CD14-positive monocyte (primary cell): ENCODE data around the gene RASSF5. TPM values are rescaled to one million over a fixed set of nuclear protein-coding genes. Genes with fewer than 3 reads are reported as not detected.
A peak's percentile ranks its signal among the peaks of the same experiment; 100 is the strongest.

Experiments used
- DNase-seq, 3 donors: peaks; one replicate each; pipeline ENCODE4 v3.0.0-alpha.2; 2011 to 2022
- H2AFZ ChIP-seq: 2 replicates; pipeline ENCODE4 v1.6.0; 2012; ENCODE audit warnings: mild to moderate bottlenecking, low read depth, low read length, inconsistent platforms; ENCODE audit not compliant: insufficient read depth, poor library complexity, severe bottlenecking
- H3K27ac ChIP-seq, 2 donors: 1 replicate in 1 of 2; 2 replicates in 1 of 2; pipeline ENCODE4 v1.5.1; 2012 to 2013; ENCODE audit warnings: low read length in 2 of 2, control low read depth in 1 of 2, inconsistent platforms in 1 of 2, low read depth in 1 of 2, mild to moderate bottlenecking in 1 of 2
- H3K27me3 ChIP-seq, 2 donors: one replicate each; pipeline versions ENCODE4 v1.6.0 to v1.6.1; 2011 to 2013; ENCODE audit warnings: low read length in 2 of 2; ENCODE audit not compliant: control insufficient read depth in 2 of 2, insufficient read depth in 2 of 2
- H3K36me3 ChIP-seq, 2 donors: replicated peaks in 1 of 2; 1 replicate in 1 of 2; 2 replicates in 1 of 2; pipeline versions ENCODE4 v1.5.1 to v1.6.1; 2012 to 2013; ENCODE audit warnings: low read length in 2 of 2, control low read depth in 1 of 2, inconsistent platforms in 1 of 2, mild to moderate bottlenecking in 1 of 2; ENCODE audit not compliant: insufficient read depth in 2 of 2, control insufficient read depth in 1 of 2
- H3K4me1 ChIP-seq, 2 donors: 1 replicate in 1 of 2; 2 replicates in 1 of 2; pipeline versions ENCODE4 v1.5.1 to v1.6.1; 2012 to 2013; ENCODE audit warnings: low read length in 2 of 2, control low read depth in 1 of 2, inconsistent platforms in 1 of 2, mild to moderate bottlenecking in 1 of 2, moderate library complexity in 1 of 2; ENCODE audit not compliant: insufficient read depth in 2 of 2, control insufficient read depth in 1 of 2
- H3K4me2 ChIP-seq: replicated peaks from 2 replicates; pipeline ENCODE3; 2012; ENCODE audit warnings: low read length, moderate library complexity, mild to moderate bottlenecking; ENCODE audit not compliant: poor library complexity, severe bottlenecking; ENCODE audit errors: extremely low read depth
- H3K4me3 ChIP-seq, 3 experiments: fragments of 200-600 bp in 1 of 3; sonication (generic) in 1 of 3; replicated peaks in 1 of 3; 1 replicate in 2 of 3; 2 replicates in 1 of 3; pipeline ENCODE4 v1.5.1; 2011 to 2013; ENCODE audit warnings: low read length in 3 of 3, mild to moderate bottlenecking in 3 of 3, control low read depth in 2 of 3, low read depth in 2 of 3, inconsistent platforms in 1 of 3, moderate library complexity in 1 of 3
- H3K79me2 ChIP-seq: 2 replicates; pipeline ENCODE4 v1.6.0; 2012; ENCODE audit warnings: mild to moderate bottlenecking, control low read depth, inconsistent platforms, low read length, moderate library complexity; ENCODE audit not compliant: insufficient read depth
- H3K9ac ChIP-seq: 2 replicates; pipeline ENCODE4 v1.6.0; 2017; ENCODE audit warnings: low read length, mild to moderate bottlenecking; ENCODE audit not compliant: insufficient read depth, poor library complexity, severe bottlenecking
- H3K9me3 ChIP-seq, 2 donors: replicated peaks in 1 of 2; 1 replicate in 1 of 2; 2 replicates in 1 of 2; pipeline versions ENCODE4 v1.5.1 to v1.6.1; 2012 to 2013; ENCODE audit warnings: low read length in 2 of 2, control low read depth in 1 of 2; ENCODE audit not compliant: control insufficient read depth in 1 of 2, insufficient read depth in 1 of 2
- H4K20me1 ChIP-seq: 2 replicates; pipeline ENCODE4 v1.6.0; 2012; ENCODE audit warnings: mild to moderate bottlenecking, low read length, control low read depth, moderate library complexity; ENCODE audit not compliant: insufficient read depth
- H3K27ac Mint-ChIP-seq, 7 donors: one replicate each; pipeline ENCODE4 v1.8.0; 2020; ENCODE audit warnings: mild to moderate bottlenecking in 7 of 7, mixed read lengths in 7 of 7, moderate library complexity in 6 of 7, inconsistent platforms in 2 of 7
- H3K27me3 Mint-ChIP-seq, 3 donors: one replicate each; pipeline ENCODE4 v1.8.0; 2021 to 2022; ENCODE audit warnings: low read depth in 3 of 3, mild to moderate bottlenecking in 3 of 3, mixed read lengths in 3 of 3, moderate library complexity in 3 of 3, inconsistent platforms in 1 of 3
- H3K36me3 Mint-ChIP-seq, 2 donors: one replicate each; pipeline ENCODE4 v1.8.0; 2020; ENCODE audit warnings: mixed read lengths in 2 of 2, inconsistent platforms in 1 of 2, mild to moderate bottlenecking in 1 of 2
- H3K4me1 Mint-ChIP-seq: one replicate; pipeline ENCODE4 v1.8.0; 2020; ENCODE audit warnings: mild to moderate bottlenecking, mixed read lengths
- H3K4me3 Mint-ChIP-seq, 2 donors: one replicate each; pipeline ENCODE4 v1.8.0; 2020; ENCODE audit warnings: mild to moderate bottlenecking in 2 of 2, mixed read lengths in 2 of 2, moderate library complexity in 1 of 2
- H3K9me3 Mint-ChIP-seq, 7 donors: one replicate each; pipeline ENCODE4 v1.8.0; 2020 to 2022; ENCODE audit warnings: mixed read lengths in 7 of 7, mild to moderate bottlenecking in 6 of 7, moderate library complexity in 6 of 7, inconsistent platforms in 2 of 7
- WGBS: methylation state at CpG from one replicate; pipeline ENCODE4 v1.1.5; 2013; ENCODE audit warnings: missing lambda C conversion rate; ENCODE audit not compliant: insufficient coverage; 5-methylcytosine and 5-hydroxymethylcytosine counted together
- intact Hi-C, 2 donors: fragments of 100-400 bp; cut with micrococcal nuclease; formaldehyde crosslinking; loops; one replicate each; pipeline versions ENCODE4 v1.15.0 to v1.15.1; 2023
- polyA plus RNA-seq, 3 donors: library from polyadenylated mRNA; depleted of rRNA in 1 of 3; unstranded in 2 of 3; stranded (reverse) in 1 of 3; fragments of 300-500 nt in 2 of 3; fragments of >200 nt in 1 of 3; fragmentation: Illumina TruSeq in 2 of 3; gene quantifications; 1 replicate in 2 of 3; 2 replicates in 1 of 3; pipeline ENCODE4 v1.2.3, GENCODE V29; 2012 to 2021
- TF ChIP-seq, protein P1 (sequence below): fragments of 200-600 bp; IDR thresholded peaks from one replicate; pipeline ENCODE4 v1.8.0; 2022; ENCODE audit warnings: antibody characterized with exemption, mild to moderate bottlenecking

The RASSF5 gene
- polyA plus RNA-seq, 3 donors: 81.6 to 129 (median 127) TPM

DNA sequence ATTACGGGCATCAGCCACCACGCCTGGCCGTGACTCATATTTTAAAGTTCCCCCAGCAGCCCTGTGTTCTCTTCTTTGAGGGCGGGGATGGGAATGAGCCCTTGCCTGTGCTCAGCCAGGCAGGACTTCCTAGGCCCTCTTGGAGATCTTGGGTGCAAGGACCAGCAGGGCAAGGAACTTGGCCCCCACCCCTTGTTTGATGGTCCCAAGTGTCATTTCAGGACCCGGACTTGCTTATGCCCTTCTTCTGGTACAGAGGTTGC is 9.3 kb downstream of the RASSF5 start:
- Mint-ChIP-seq H3K4me1 (peaks cover 39% of the 10 kb centered on the region), H3K27ac (peak overlapping the region; percentile 81 to 98 (median 95)), H3K27me3 (peaks cover 8 to 28% (median 24%) of the 10 kb centered on the region in 3 donors), H3K9me3 (peaks cover 0 to under 1% (median 0%) of the 10 kb centered on the region in 7 donors), H3K36me3 (peaks cover 6% of the 10 kb centered on the region in 2 donors), H3K4me3 (peak overlapping the region in 1 of 2 donors; percentile 46)
- Histone ChIP-seq H2AFZ (no peak overlapping the region), H3K4me2 (no peak overlapping the region), H3K36me3 (no peaks in the 10 kb centered on the region), H3K79me2 (no peaks in the 10 kb centered on the region), H3K4me1 (peaks cover 33 to 38% of the 10 kb centered on the region in 2 donors), H3K27ac (peak overlapping the region; percentile 21 to 73), H3K9ac (no peak overlapping the region), H3K9me3 (no peaks in the 10 kb centered on the region), H3K4me3 (no peak overlapping the region), H3K27me3 (peaks cover 0 to 12% of the 10 kb centered on the region in 2 donors), H4K20me1 (peaks cover 7% of the 10 kb centered on the region)
- WGBS: 30% methylated on average over 5 of the region's 5 CpGs
- TF ChIP-seq, protein P1, sequence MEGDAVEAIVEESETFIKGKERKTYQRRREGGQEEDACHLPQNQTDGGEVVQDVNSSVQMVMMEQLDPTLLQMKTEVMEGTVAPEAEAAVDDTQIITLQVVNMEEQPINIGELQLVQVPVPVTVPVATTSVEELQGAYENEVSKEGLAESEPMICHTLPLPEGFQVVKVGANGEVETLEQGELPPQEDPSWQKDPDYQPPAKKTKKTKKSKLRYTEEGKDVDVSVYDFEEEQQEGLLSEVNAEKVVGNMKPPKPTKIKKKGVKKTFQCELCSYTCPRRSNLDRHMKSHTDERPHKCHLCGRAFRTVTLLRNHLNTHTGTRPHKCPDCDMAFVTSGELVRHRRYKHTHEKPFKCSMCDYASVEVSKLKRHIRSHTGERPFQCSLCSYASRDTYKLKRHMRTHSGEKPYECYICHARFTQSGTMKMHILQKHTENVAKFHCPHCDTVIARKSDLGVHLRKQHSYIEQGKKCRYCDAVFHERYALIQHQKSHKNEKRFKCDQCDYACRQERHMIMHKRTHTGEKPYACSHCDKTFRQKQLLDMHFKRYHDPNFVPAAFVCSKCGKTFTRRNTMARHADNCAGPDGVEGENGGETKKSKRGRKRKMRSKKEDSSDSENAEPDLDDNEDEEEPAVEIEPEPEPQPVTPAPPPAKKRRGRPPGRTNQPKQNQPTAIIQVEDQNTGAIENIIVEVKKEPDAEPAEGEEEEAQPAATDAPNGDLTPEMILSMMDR: no peak
- intact Hi-C loops: loop anchor here in 1 of 2 donors (2.0 kb wide), 1 partner anchor 66 kb away; no protein-coding TSS in a partner anchor
- DNase-seq: peak; percentile 72 to 89 (median 73)

DNA sequence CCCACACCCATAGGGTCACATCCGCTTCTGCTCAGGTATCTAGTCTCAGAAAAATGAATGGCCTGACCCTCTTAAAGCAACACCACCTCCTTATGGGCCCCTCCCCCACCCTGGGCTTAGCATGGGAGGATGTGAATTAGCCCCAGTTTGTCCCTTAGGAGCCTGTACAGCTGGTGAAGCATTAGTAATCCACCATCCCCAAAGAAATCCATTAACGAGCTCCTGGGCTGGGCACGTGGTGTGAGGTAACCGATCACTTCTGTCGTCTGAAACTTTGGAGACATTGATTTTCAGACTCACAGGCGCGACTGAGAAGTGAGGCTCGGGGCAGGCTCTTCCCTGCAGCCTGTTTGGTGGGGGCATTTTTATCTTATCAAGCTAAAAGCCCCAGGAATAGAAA is 10.5 kb downstream of the RASSF5 start:
- peaks cover 7% of the 10 kb centered on the region for H4K20me1 ChIP-seq
- peak overlapping the region in 3 of 7 donors; percentile 36 to 90 (median 45) for H3K27ac Mint-ChIP-seq
- WGBS: 91% methylated on average over 7 of the region's 8 CpGs
- no peak overlapping the region for H3K4me3 Mint-ChIP-seq
- no peaks in the 10 kb centered on the region for H3K9me3 ChIP-seq
- DNase-seq: no peak
- H3K4me3 ChIP-seq: no peak overlapping the region
- H2AFZ ChIP-seq: no peak overlapping the region
- no peaks in the 10 kb centered on the region for H3K79me2 ChIP-seq
- peaks cover 33% of the 10 kb centered on the region for H3K4me1 Mint-ChIP-seq
- intact Hi-C loops: loop anchor here in 1 of 2 donors (2.0 kb wide), 1 partner anchor 65 kb away; no protein-coding TSS in a partner anchor
- no peaks in the 10 kb centered on the region for H3K36me3 ChIP-seq
- no peak overlapping the region for H3K9ac ChIP-seq
- H3K27ac ChIP-seq: no peak overlapping the region
- no peak overlapping the region for H3K4me2 ChIP-seq
- peaks cover 33 to 38% of the 10 kb centered on the region in 2 donors for H3K4me1 ChIP-seq
- peaks cover 0 to 9% of the 10 kb centered on the region in 2 donors for H3K27me3 ChIP-seq
- peaks cover 8 to 19% (median 17%) of the 10 kb centered on the region in 3 donors for H3K27me3 Mint-ChIP-seq
- H3K36me3 Mint-ChIP-seq: peaks cover 6% of the 10 kb centered on the region in 2 donors
- TF ChIP-seq, protein P1: no peak
- no peaks in the 10 kb centered on the region for H3K9me3 Mint-ChIP-seq
